ENCODE measurements around the gene SPAG6.
"Not testable (repeated sequence)": the region's sequence is repeated elsewhere in the genome, so short reads cannot be mapped to it uniquely, and the experiment has no call there.

SPAG6 gene

GRCh38 chr10:22379059-22379458, 33.8 kb downstream of the SPAG6 start:
- no peak for DNase-seq

- DNase-seq = no peak
These were observed 36.0 kb downstream of the SPAG6 start for GRCh38 chr10:22381262-22381661.

- DNase-seq = no peak
These were observed 41.2 kb downstream of the SPAG6 start for GRCh38 chr10:22386503-22386902.

- DNase-seq = no peak
These were observed 44.7 kb downstream of the SPAG6 start for GRCh38 chr10:22389856-22390589.

GRCh38 chr10:22391600-22391999, 46.3 kb downstream of the SPAG6 start:
- no peak for DNase-seq

- not testable (repeated sequence) for DNase-seq
These were observed 50.9 kb downstream of the SPAG6 start for GRCh38 chr10:22396195-22396594.

GRCh38 chr10:22406916-22407315, 61.6 kb downstream of the SPAG6 start:
- DNase-seq = not testable (repeated sequence)

- DNase-seq = no peak
These were observed 65.1 kb downstream of the SPAG6 start for GRCh38 chr10:22410394-22410793.

GRCh38 chr10:22410846-22411245, 65.5 kb downstream of the SPAG6 start:
- DNase-seq = no peak

- no peak for DNase-seq
These were observed 68.8 kb downstream of the SPAG6 start for GRCh38 chr10:22414146-22414545.

- no peak for DNase-seq
These were observed 69.8 kb downstream of the SPAG6 start for GRCh38 chr10:22415072-22415471.

- DNase-seq = no peak
These were observed 72.5 kb downstream of the SPAG6 start for GRCh38 chr10:22417736-22418268.

- no peak for DNase-seq
These were observed 75.7 kb downstream of the SPAG6 start for GRCh38 chr10:22420787-22421517.

GRCh38 chr10:22426653-22427052, 81.4 kb downstream of the SPAG6 start:
- DNase-seq = no peak

GRCh38 chr10:22427101-22427500, 81.8 kb downstream of the SPAG6 start:
- no peak for DNase-seq

GRCh38 chr10:22427890-22428571, 82.7 kb downstream of the SPAG6 start:
- peak; percentile 33 for DNase-seq

GRCh38 chr10:22429146-22429545, 83.8 kb downstream of the SPAG6 start:
- no peak for DNase-seq

- no peak for DNase-seq
These were observed 84.7 kb downstream of the SPAG6 start for GRCh38 chr10:22429981-22430421.

GRCh38 chr10:22433875-22434274, 88.6 kb downstream of the SPAG6 start:
- DNase-seq = no peak

- DNase-seq = no peak
These were observed 89.2 kb downstream of the SPAG6 start for GRCh38 chr10:22434521-22434920.

- DNase-seq = no peak
These were observed 90.4 kb downstream of the SPAG6 start for GRCh38 chr10:22435650-22436049.

GRCh38 chr10:22436526-22436892, 91.2 kb downstream of the SPAG6 start:
- no peak for DNase-seq

- DNase-seq = peak; percentile 95
These were observed 91.8 kb downstream of the SPAG6 start for GRCh38 chr10:22436893-22437619.

Measured in left hindlimb (tissue), 1 donor.